Measurements from ENCODE around the gene RC3H2.

DNA sequence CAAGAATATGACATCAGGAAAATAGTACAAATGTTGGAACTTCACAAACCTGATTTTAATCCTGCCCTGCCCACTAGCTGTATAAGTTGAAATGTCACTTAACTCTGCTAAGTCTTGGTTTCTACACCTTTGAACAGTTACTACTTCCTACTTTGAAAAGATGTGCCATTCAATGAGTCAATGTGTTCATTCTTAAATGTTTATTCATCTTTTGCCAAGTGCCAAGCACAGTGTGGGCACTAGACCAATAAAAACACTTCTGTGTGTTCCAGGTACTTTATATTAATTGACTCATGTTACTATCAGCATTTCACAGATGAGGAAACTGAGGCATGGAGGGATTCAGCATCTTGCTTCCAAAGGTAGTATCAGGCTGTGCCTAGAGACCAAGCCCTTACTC is 89.6 kb downstream of the RC3H2 start:
- TF ChIP-seq, protein P1, sequence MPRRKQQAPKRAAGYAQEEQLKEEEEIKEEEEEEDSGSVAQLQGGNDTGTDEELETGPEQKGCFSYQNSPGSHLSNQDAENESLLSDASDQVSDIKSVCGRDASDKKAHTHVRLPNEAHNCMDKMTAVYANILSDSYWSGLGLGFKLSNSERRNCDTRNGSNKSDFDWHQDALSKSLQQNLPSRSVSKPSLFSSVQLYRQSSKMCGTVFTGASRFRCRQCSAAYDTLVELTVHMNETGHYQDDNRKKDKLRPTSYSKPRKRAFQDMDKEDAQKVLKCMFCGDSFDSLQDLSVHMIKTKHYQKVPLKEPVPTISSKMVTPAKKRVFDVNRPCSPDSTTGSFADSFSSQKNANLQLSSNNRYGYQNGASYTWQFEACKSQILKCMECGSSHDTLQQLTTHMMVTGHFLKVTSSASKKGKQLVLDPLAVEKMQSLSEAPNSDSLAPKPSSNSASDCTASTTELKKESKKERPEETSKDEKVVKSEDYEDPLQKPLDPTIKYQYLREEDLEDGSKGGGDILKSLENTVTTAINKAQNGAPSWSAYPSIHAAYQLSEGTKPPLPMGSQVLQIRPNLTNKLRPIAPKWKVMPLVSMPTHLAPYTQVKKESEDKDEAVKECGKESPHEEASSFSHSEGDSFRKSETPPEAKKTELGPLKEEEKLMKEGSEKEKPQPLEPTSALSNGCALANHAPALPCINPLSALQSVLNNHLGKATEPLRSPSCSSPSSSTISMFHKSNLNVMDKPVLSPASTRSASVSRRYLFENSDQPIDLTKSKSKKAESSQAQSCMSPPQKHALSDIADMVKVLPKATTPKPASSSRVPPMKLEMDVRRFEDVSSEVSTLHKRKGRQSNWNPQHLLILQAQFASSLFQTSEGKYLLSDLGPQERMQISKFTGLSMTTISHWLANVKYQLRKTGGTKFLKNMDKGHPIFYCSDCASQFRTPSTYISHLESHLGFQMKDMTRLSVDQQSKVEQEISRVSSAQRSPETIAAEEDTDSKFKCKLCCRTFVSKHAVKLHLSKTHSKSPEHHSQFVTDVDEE (CRISPR knock-in tag; IDR thresholded peaks at IDR 0.05): no peak
- TF ChIP-seq, protein P2, sequence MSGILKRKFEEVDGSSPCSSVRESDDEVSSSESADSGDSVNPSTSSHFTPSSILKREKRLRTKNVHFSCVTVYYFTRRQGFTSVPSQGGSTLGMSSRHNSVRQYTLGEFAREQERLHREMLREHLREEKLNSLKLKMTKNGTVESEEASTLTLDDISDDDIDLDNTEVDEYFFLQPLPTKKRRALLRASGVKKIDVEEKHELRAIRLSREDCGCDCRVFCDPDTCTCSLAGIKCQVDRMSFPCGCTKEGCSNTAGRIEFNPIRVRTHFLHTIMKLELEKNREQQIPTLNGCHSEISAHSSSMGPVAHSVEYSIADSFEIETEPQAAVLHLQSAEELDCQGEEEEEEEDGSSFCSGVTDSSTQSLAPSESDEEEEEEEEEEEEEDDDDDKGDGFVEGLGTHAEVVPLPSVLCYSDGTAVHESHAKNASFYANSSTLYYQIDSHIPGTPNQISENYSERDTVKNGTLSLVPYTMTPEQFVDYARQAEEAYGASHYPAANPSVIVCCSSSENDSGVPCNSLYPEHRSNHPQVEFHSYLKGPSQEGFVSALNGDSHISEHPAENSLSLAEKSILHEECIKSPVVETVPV (CRISPR knock-in tag; IDR thresholded peaks at IDR 0.05): no peak
- TF ChIP-seq ZNF70 (CRISPR knock-in tag; IDR thresholded peaks at IDR 0.05) (no peak), ZFP3 (CRISPR knock-in tag; IDR thresholded peaks at IDR 0.05) (no peak), ARNTL (CRISPR knock-in tag; IDR thresholded peaks at IDR 0.05; ENCODE audit: borderline replicate concordance, low read depth) (no peak), ESRRG (CRISPR knock-in tag; IDR thresholded peaks at IDR 0.05) (no peak), OSR1 (CRISPR knock-in tag; IDR thresholded peaks at IDR 0.05) (no peak), ZNF8 (CRISPR knock-in tag; IDR thresholded peaks at IDR 0.05) (no peak), ISL1 (CRISPR knock-in tag; IDR thresholded peaks at IDR 0.05) (no peak), PPARA (CRISPR knock-in tag; IDR thresholded peaks at IDR 0.05; ENCODE audit: borderline replicate concordance) (no peak)
- TF ChIP-seq, protein P3, sequence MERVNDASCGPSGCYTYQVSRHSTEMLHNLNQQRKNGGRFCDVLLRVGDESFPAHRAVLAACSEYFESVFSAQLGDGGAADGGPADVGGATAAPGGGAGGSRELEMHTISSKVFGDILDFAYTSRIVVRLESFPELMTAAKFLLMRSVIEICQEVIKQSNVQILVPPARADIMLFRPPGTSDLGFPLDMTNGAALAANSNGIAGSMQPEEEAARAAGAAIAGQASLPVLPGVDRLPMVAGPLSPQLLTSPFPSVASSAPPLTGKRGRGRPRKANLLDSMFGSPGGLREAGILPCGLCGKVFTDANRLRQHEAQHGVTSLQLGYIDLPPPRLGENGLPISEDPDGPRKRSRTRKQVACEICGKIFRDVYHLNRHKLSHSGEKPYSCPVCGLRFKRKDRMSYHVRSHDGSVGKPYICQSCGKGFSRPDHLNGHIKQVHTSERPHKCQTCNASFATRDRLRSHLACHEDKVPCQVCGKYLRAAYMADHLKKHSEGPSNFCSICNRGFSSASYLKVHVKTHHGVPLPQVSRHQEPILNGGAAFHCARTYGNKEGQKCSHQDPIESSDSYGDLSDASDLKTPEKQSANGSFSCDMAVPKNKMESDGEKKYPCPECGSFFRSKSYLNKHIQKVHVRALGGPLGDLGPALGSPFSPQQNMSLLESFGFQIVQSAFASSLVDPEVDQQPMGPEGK (CRISPR knock-in tag; IDR thresholded peaks at IDR 0.05; ENCODE audit: borderline replicate concordance): no peak

Data from SK-N-SH treated with all-trans-retinoic acid at 6 μM for 48 hours (cell line).